ENCODE data around the gene DNAJB4.

DNA sequence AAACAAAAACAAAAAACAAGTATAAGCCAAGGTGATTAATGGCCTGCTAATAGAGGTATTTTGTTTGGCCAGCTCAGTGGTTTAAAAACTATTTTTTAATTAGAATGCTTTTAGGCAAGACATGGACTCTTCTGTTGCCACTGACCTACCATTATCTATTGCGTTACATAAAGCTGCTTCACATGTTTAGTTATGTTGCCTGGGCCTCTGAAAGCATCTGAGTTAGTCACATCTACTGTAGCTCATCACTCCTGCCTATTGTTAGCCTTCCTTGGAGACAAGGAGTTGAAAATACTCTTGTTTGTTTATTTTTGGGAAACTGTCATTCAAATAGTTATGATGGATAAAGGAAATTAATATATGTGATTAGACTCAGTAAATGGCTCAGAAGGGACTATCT is 14.3 kb downstream of the DNAJB4 start:
- TF ChIP-seq POLR2AphosphoS5 (IDR thresholded peaks at IDR 0.05; ENCODE audit: borderline replicate concordance, low read depth, low read length) = no peak
- TF ChIP-seq EZH2 (IDR thresholded peaks at IDR 0.05) = no peak
- TF ChIP-seq FOXP2 (optimal IDR thresholded peaks at IDR 0.05; ENCODE audit: control extremely low read depth, extremely low read length, insufficient read depth) = no peak
